Aorta (tissue), 5 donors: ENCODE measurements around the gene SNX20. TPM values are rescaled to one million over a fixed set of nuclear protein-coding genes. Genes with fewer than 3 reads are reported as not detected.

ENCODE experiments used
- ATAC-seq: fragments of 200-7000 bp; cut with Tn5 transposase; one replicate; pipeline ENCODE4 v1.9.1; 2022; ENCODE audit warnings: moderate library complexity; ENCODE audit not compliant: low FRiP score
- DNase-seq, 2 donors: peaks; one replicate each; pipeline ENCODE4 v3.0.0-alpha.2; 2020
- H3K27ac ChIP-seq, 2 donors: one replicate each; pipeline ENCODE4 v1.5.1; 2013; ENCODE audit warnings: low read length in 2 of 2, mild to moderate bottlenecking in 2 of 2, moderate library complexity in 2 of 2, control low read depth in 1 of 2, inconsistent platforms in 1 of 2, low read depth in 1 of 2
- H3K27me3 ChIP-seq, 2 donors: one replicate each; pipeline ENCODE4 v1.6.1; 2013; ENCODE audit warnings: control low read depth in 1 of 2, low read length in 1 of 2, mild to moderate bottlenecking in 1 of 2, moderate library complexity in 1 of 2; ENCODE audit not compliant: insufficient read depth in 2 of 2, control insufficient read depth in 1 of 2
- H3K36me3 ChIP-seq, 2 donors: one replicate each; pipeline ENCODE4 v1.6.1; 2013; ENCODE audit warnings: control low read depth in 1 of 2, low read length in 1 of 2, mild to moderate bottlenecking in 1 of 2; ENCODE audit not compliant: insufficient read depth in 2 of 2, control insufficient read depth in 1 of 2
- H3K4me1 ChIP-seq, 2 donors: one replicate each; pipeline ENCODE4 v1.6.1; 2013; ENCODE audit warnings: low read length in 2 of 2, control low read depth in 1 of 2, mild to moderate bottlenecking in 1 of 2, moderate library complexity in 1 of 2; ENCODE audit not compliant: insufficient read depth in 2 of 2, control insufficient read depth in 1 of 2
- H3K4me3 ChIP-seq, 2 donors: one replicate each; pipeline ENCODE4 v1.5.1; 2013; ENCODE audit warnings: low read length in 2 of 2, control low read depth in 1 of 2, mild to moderate bottlenecking in 1 of 2
- H3K9me3 ChIP-seq: one replicate; pipeline ENCODE4 v1.6.1; 2013; ENCODE audit warnings: mild to moderate bottlenecking, low read length; ENCODE audit not compliant: control insufficient read depth
- WGBS, 2 donors: extraction: QIAGEN DNeasy Blood & Tissue Kit; methylation state at CpG; one replicate each; pipeline ENCODE4 v1.1.7; 2013; 5-methylcytosine and 5-hydroxymethylcytosine counted together
- intact Hi-C, 2 donors: fragments of 100-400 bp; cut with DNase I; formaldehyde crosslinking; loops; one replicate each; pipeline versions ENCODE4 v1.14.2 to v1.15.0; 2022
- polyA plus RNA-seq, 2 donors: library from polyadenylated mRNA; stranded (reverse); fragments of 200-250 nt; gene quantifications; one replicate each; pipeline ENCODE4 v1.2.3, GENCODE V29; 2013
- total RNA-seq, 2 donors: library from RNA; stranded (reverse); fragmentation: NEBNext Ultra II Directional; extraction: Animal tissue kit (Norgen Biotek cat#: 25700); gene quantifications; one replicate each; pipeline ENCODE4 v1.2.1, GENCODE V29; 2021
- donor health status: healthy with polysubstance abuse.
- donor health status: Bipolar disorder and iron deficiency.
- donor health status: DM: no; HTN: no; CAD: no.
- donor health status: DM: no; HTN: no; CAD: no.
- donor health status: DM: yes; HTN: yes; CAD: no.

SNX20 gene
- total and polyA plus RNA-seq, 4 donors: 0.41 to 5.0 (median 2.2) TPM

GRCh38 chr16:50688083-50688482 lies 7.0 kb upstream of the SNX20 start:
- ATAC-seq (no peak), DNase-seq (peak in 1 of 2 donors; percentile 62)
- 56 to 64% methylated on average over 12 of the region's 12 CpGs for WGBS, 2 donors
- no peak overlapping the region for H3K27ac ChIP-seq
- intact Hi-C loops: no loop called here
- H3K9me3 ChIP-seq: no peaks in the 10 kb centered on the region
- no peaks in the 10 kb centered on the region for H3K27me3 ChIP-seq
- no peaks in the 10 kb centered on the region for H3K36me3 ChIP-seq
- no peaks in the 10 kb centered on the region for H3K4me1 ChIP-seq
- H3K4me3 ChIP-seq: no peak overlapping the region

DNA sequence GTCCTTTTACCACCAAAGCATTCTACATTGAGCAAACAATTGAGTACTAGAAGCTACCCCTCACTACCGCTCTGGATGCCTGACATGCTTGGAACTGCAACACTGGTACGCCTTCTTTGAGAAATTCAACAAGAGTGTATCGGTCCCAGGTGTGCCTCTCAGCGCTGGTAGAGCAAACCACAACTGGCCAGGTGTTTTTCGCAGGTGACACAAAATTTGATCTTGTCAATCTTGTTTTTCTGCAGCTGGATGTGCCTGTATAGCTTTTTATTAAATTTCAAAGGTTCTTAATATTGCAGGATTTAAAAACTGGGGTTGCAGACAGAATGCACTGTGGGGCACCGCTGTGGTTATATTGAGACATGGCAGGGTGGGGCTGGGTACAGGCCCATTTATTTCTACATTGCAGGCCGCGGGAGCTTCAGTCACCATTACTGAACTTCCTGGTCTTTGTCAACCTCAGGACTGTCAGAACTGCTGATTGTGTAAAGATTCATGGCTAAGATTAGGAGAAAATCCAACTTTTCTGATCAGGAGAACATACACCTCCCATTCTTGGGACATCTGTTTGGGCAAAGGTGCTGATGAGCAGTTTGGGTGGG lies 4.5 kb upstream of the SNX20 start:
- Histone ChIP-seq H3K27me3 (no peaks in the 10 kb centered on the region), H3K4me1 (no peaks in the 10 kb centered on the region), H3K27ac (no peak overlapping the region), H3K4me3 (no peak overlapping the region), H3K9me3 (no peaks in the 10 kb centered on the region), H3K36me3 (no peaks in the 10 kb centered on the region)
- WGBS, 2 donors: 93 to 95% methylated on average over 8 of the region's 8 CpGs
- peak in 1 of 2 donors; percentile 45 for DNase-seq
- ATAC-seq: no peak
- intact Hi-C loops: no loop called here

- no peaks in the 10 kb centered on the region for H3K27me3 ChIP-seq
- peak in 1 of 2 donors; percentile 54 for DNase-seq
- ATAC-seq: no peak
- H3K4me3 ChIP-seq: no peak overlapping the region
- no peaks in the 10 kb centered on the region for H3K9me3 ChIP-seq
- H3K27ac ChIP-seq: no peak overlapping the region
- intact Hi-C loops: no loop called here
- no peaks in the 10 kb centered on the region for H3K36me3 ChIP-seq
- WGBS, 2 donors: 92 to 93% methylated on average over 11 of the region's 11 CpGs
- no peaks in the 10 kb centered on the region for H3K4me1 ChIP-seq
Observed at GRCh38 chr16:50684823-50685461, 3.8 kb upstream of the SNX20 start.

GRCh38 chr16:50683689-50684374 lies 2.7 kb upstream of the SNX20 start:
- Histone ChIP-seq H3K4me1 (no peaks in the 10 kb centered on the region), H3K4me3 (no peak overlapping the region), H3K27me3 (no peaks in the 10 kb centered on the region), H3K9me3 (no peaks in the 10 kb centered on the region), H3K36me3 (no peaks in the 10 kb centered on the region), H3K27ac (no peak overlapping the region)
- WGBS, 2 donors: 84 to 87% methylated on average over 14 of the region's 14 CpGs
- ATAC-seq (peak; percentile 30), DNase-seq (peak in 1 of 2 donors; percentile 66)
- intact Hi-C loops: no loop called here

DNA sequence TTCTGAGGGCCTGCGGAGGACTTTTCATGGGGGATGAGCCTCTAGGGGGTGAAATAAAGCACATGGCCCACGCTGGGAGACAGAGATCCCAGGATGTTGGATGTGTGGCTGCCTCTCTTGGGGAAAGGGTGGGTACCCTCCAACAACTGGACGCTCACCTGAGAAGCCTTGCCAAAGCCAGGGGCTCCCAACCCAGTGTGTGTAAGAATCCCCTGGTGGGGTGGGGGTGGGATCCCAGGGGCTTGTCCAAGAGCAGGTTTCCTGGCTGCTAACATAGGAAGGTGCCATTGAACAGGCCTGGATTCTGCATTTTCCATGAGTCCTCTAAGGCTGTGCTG lies 587 bp downstream of the SNX20 start:
- Histone ChIP-seq H3K27ac (no peak overlapping the region), H3K27me3 (no peaks in the 10 kb centered on the region), H3K9me3 (no peaks in the 10 kb centered on the region), H3K36me3 (no peaks in the 10 kb centered on the region), H3K4me3 (no peak overlapping the region), H3K4me1 (no peaks in the 10 kb centered on the region)
- intact Hi-C loops: no loop called here
- ATAC-seq (no peak), DNase-seq (peak in 1 of 2 donors; percentile 16)
- WGBS, 2 donors: 90 to 92% methylated on average over 3 of the region's 3 CpGs

DNA sequence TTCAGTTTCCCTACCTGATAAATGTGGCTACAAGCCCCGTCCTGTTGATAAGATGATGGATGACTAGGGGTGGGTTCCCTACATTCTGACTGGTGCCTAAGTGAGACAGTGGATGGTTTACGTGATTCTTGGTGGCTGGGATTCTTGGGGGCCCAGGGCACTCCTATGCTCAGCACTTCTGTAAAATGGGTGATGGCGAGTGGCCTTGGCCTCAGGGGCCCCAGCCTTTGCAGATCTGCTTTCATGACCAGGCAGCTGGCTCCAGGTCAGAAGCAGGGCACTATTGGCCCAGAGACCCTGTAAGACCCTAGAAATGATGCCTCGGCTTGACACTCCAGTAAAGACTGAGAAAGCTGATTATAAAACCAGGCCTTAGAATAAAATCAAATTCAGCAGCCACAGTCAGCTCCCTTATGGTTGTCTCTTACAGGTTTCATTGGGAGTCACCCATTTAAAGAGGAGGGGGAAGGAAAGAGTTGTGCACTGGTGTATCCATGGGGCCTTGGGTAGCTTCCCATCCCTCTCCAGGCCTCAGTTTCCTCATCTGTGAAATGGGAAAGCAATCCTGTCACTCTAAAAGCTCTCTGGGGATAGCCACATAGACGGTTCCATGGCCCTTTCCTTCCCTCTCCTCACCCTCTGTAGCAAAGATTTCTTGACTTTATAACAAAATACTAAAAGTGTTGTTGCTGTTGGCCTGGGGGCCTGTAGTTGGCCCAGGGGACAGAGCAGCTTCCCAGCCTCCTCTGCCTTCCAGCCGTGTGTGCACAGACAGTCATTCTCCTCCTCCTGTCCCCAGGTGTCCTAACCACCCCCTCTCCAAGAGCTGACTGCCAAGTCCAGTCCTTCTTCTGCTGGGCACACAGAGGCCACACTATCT lies 1.2 kb downstream of the SNX20 start:
- Histone ChIP-seq H3K36me3 (no peaks in the 10 kb centered on the region), H3K4me1 (no peaks in the 10 kb centered on the region), H3K27me3 (no peaks in the 10 kb centered on the region), H3K4me3 (no peak overlapping the region), H3K27ac (no peak overlapping the region), H3K9me3 (no peaks in the 10 kb centered on the region)
- DNase-seq (peak in 1 of 2 donors; percentile 25), ATAC-seq (no peak)
- intact Hi-C loops: loop anchor here in 1 of 2 donors (10.0 kb wide), 1 partner anchor 125 kb away; no protein-coding TSS in a partner anchor
- 73 to 85% methylated on average over 6 of the region's 6 CpGs for WGBS, 2 donors

- DNase-seq (peak in 1 of 2 donors; percentile 43), ATAC-seq (no peak)
- Histone ChIP-seq H3K36me3 (no peaks in the 10 kb centered on the region), H3K4me1 (no peaks in the 10 kb centered on the region), H3K27ac (no peak overlapping the region), H3K27me3 (no peaks in the 10 kb centered on the region), H3K9me3 (no peaks in the 10 kb centered on the region), H3K4me3 (no peak overlapping the region)
- intact Hi-C loops: loop anchor here in 1 of 2 donors (10.0 kb wide), 1 partner anchor 126 kb away; no protein-coding TSS in a partner anchor
- 86 to 88% methylated on average over 14 of the region's 14 CpGs for WGBS, 2 donors
Observed at GRCh38 chr16:50679266-50679665, 1.8 kb downstream of the SNX20 start.

GRCh38 chr16:50678531-50678930 lies 2.6 kb downstream of the SNX20 start:
- Histone ChIP-seq H3K9me3 (no peaks in the 10 kb centered on the region), H3K27ac (no peak overlapping the region), H3K27me3 (no peaks in the 10 kb centered on the region), H3K36me3 (no peaks in the 10 kb centered on the region), H3K4me3 (no peak overlapping the region), H3K4me1 (no peaks in the 10 kb centered on the region)
- intact Hi-C loops: loop anchor here in 1 of 2 donors (10.0 kb wide), 1 partner anchor 126 kb away; no protein-coding TSS in a partner anchor
- ATAC-seq: no peak
- WGBS, 2 donors: 74 to 76% methylated on average over 3 of the region's 3 CpGs
- DNase-seq: peak; percentile 4
